K562 (cell line): ENCODE results near the gene P2RY11. TPM values are rescaled to one million over a fixed set of nuclear protein-coding genes. Genes with fewer than 3 reads are reported as not detected.

Experiments used
- FOXM1 ChIP-seq, 2 experiments: fragments of 450-650 bp in 1 of 2; sonication (generic) in 1 of 2; formaldehyde crosslinking in 1 of 2; IDR thresholded peaks; 2 replicates each; pipeline versions ENCODE4 v1.6.1 to v1.9.0; 2017 to 2022; ENCODE audit warnings: low read depth in 2 of 2, mild to moderate bottlenecking in 2 of 2, missing genetic modification reagents in 1 of 2, moderate library complexity in 1 of 2
- RAD51 ChIP-seq: fragments of 450-650 bp; IDR thresholded peaks from 2 replicates; pipeline ENCODE4 v1.7.1; 2016; ENCODE audit warnings: low read depth, mild to moderate bottlenecking, borderline replicate concordance
- RFX1 ChIP-seq: fragments of 450-650 bp; IDR thresholded peaks from 2 replicates; pipeline ENCODE4 v1.6.1; 2016; ENCODE audit warnings: mild to moderate bottlenecking, moderate library complexity
- RHOXF2B ChIP-seq: fragments of 250-450 bp; sonication (Bioruptor Pico); conservative IDR thresholded peaks from 2 replicates; pipeline ENCODE4 v1.5.1; 2021
- SAFB ChIP-seq: fragments of 200-400 bp; formaldehyde crosslinking; IDR thresholded peaks from 2 replicates; pipeline ENCODE4 v1.6.1; 2017; ENCODE audit warnings: low read depth, low read length, borderline replicate concordance
- ZNF57 ChIP-seq: fragments of 450-650 bp; formaldehyde crosslinking; IDR thresholded peaks from 2 replicates; pipeline ENCODE4 v1.4.0; 2020; ENCODE audit warnings: mild to moderate bottlenecking, moderate library complexity
- polyA plus RNA-seq, 8 experiments: library from polyadenylated mRNA; depleted of rRNA in 4 of 8; stranded (reverse) in 5 of 8; unstranded in 3 of 8; fragments of >200 nt; fragmentation: Nextera tagmentation in 2 of 8; fragmentation: Illumina TruSeq in 1 of 8; extraction: Ambion mirVana in 2 of 8; extraction: Trizol in 1 of 8; gene quantifications; 2 replicates each; pipeline versions ENCODE4 v1.2.1 to v1.2.3, GENCODE V29; 2011 to 2014; ENCODE audit warnings: inconsistent platforms in 1 of 8, missing spikeins in 1 of 8
- total RNA-seq, 7 experiments: library from RNA; depleted of rRNA in 6 of 7; stranded (reverse); fragments of >200 nt in 6 of 7; fragmentation: Illumina TruSeq in 2 of 7; extraction: Trizol in 2 of 7; gene quantifications; 2 replicates each; pipeline versions ENCODE4 v1.2.1 to v1.2.3, GENCODE V29; 2011 to 2021; ENCODE audit warnings: low replicate concordance in 1 of 7
- TF ChIP-seq, protein P1 (sequence below): sonication (generic); formaldehyde crosslinking; IDR thresholded peaks from 2 replicates; pipeline ENCODE4 v1.8.0; 2023; ENCODE audit warnings: mild to moderate bottlenecking, missing genetic modification reagents
- TF ChIP-seq, protein P2 (sequence below): fragments of 200-800 bp; sonication (Bioruptor generic); IDR thresholded peaks from 2 replicates; pipeline ENCODE4 v1.6.1; 2017; ENCODE audit warnings: missing genetic modification characterization, missing compliant biosample characterization
- TF ChIP-seq, protein P3 (sequence below): IDR thresholded peaks from 2 replicates; pipeline ENCODE4 v1.6.1; 2011; ENCODE audit not compliant: insufficient read length; ENCODE audit errors: extremely low read depth
- TF ChIP-seq, protein P4 (sequence below), 2 experiments: fragments of 450-650 bp; IDR thresholded peaks; 2 replicates each; pipeline ENCODE4 v1.6.1; 2016
- TF ChIP-seq, protein P5 (sequence below): fragments of 450-650 bp; conservative IDR thresholded peaks from 2 replicates; pipeline ENCODE4 v1.6.1; 2016; ENCODE audit warnings: missing genetic modification characterization, low read depth, mild to moderate bottlenecking, missing compliant biosample characterization, moderate library complexity
- TF ChIP-seq, protein P6 (sequence below): fragments of 250-450 bp; sonication (Bioruptor Pico); IDR thresholded peaks from 2 replicates; pipeline ENCODE4 v1.4.0; 2020; ENCODE audit warnings: mild to moderate bottlenecking, moderate library complexity
- TF ChIP-seq, protein P7 (sequence below): IDR thresholded peaks from 2 replicates; pipeline ENCODE4 v1.6.1; 2011; ENCODE audit warnings: borderline replicate concordance, low read depth, mild to moderate bottlenecking, moderate library complexity, low read length; ENCODE audit not compliant: insufficient read depth, poor library complexity, severe bottlenecking

P2RY11 gene
- total and polyA plus RNA-seq, 9 of the 15 experiments (the other 6 are each of a cell fraction or from before 2014, with no cell fraction given) = 0.03 to 10.1 (median 1.5) TPM

DNA sequence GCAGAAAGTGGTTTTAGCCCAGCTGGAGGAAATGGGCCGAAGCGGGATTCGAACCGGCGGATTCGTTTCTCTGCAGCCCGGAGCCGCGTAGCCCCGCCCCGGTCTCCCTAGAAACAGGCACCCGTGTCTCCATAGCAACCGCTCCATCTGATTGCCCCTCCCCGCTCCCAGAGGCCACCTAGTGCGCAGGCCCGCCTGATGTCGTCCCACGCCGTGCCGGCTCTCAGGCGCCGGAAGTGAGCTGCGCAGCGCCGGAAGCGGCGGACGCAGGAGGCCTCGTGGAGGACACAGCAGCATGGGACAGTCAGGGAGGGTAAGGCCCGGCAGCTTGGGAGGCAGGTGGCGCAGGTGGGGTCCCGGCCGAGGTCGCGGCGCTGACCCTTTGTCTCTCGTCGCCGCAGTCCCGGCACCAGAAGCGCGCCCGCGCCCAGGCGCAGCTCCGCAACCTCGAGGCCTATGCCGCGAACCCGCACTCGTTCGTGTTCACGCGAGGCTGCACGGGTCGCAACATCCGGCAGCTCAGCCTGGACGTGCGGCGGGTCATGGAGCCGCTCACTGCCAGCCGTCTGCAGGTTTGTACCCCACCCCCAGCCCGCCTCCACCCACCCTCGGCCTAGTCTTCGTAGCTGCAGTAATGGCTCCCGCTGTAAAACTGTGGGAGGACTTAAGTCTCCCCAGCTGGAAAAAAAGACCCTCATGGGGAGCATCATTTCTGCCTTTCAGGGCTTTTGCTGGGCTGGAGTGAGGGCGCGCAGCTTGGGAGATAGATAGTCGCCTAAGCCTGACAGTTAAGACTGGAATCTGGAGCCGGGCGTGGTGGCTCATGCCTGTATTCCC lies 5.2 kb upstream of the P2RY11 start, which contains the start of gene PPAN (continued):
- TF ChIP-seq, protein P1, sequence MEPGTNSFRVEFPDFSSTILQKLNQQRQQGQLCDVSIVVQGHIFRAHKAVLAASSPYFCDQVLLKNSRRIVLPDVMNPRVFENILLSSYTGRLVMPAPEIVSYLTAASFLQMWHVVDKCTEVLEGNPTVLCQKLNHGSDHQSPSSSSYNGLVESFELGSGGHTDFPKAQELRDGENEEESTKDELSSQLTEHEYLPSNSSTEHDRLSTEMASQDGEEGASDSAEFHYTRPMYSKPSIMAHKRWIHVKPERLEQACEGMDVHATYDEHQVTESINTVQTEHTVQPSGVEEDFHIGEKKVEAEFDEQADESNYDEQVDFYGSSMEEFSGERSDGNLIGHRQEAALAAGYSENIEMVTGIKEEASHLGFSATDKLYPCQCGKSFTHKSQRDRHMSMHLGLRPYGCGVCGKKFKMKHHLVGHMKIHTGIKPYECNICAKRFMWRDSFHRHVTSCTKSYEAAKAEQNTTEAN (CRISPR knock-in tag) = no peak
- TF ChIP-seq, protein P2, sequence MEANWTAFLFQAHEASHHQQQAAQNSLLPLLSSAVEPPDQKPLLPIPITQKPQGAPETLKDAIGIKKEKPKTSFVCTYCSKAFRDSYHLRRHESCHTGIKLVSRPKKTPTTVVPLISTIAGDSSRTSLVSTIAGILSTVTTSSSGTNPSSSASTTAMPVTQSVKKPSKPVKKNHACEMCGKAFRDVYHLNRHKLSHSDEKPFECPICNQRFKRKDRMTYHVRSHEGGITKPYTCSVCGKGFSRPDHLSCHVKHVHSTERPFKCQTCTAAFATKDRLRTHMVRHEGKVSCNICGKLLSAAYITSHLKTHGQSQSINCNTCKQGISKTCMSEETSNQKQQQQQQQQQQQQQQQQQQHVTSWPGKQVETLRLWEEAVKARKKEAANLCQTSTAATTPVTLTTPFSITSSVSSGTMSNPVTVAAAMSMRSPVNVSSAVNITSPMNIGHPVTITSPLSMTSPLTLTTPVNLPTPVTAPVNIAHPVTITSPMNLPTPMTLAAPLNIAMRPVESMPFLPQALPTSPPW (CRISPR knock-in tag) = peak; percentile 87
- TF ChIP-seq, protein P3, sequence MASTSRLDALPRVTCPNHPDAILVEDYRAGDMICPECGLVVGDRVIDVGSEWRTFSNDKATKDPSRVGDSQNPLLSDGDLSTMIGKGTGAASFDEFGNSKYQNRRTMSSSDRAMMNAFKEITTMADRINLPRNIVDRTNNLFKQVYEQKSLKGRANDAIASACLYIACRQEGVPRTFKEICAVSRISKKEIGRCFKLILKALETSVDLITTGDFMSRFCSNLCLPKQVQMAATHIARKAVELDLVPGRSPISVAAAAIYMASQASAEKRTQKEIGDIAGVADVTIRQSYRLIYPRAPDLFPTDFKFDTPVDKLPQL = no peak
- TF ChIP-seq, protein P4, sequence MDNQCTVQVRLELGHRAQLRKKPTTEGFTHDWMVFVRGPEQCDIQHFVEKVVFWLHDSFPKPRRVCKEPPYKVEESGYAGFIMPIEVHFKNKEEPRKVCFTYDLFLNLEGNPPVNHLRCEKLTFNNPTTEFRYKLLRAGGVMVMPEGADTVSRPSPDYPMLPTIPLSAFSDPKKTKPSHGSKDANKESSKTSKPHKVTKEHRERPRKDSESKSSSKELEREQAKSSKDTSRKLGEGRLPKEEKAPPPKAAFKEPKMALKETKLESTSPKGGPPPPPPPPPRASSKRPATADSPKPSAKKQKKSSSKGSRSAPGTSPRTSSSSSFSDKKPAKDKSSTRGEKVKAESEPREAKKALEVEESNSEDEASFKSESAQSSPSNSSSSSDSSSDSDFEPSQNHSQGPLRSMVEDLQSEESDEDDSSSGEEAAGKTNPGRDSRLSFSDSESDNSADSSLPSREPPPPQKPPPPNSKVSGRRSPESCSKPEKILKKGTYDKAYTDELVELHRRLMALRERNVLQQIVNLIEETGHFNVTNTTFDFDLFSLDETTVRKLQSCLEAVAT (IDR thresholded peaks at IDR 0.05) = no peak
- TF ChIP-seq RHOXF2B (no peak), ZNF57 (CRISPR knock-in tag) (no peak), FOXM1 (IDR thresholded peaks at IDR 0.05; ENCODE audit: low read depth) (no peak), FOXM1 (CRISPR knock-in tag; IDR thresholded peaks at IDR 0.05; ENCODE audit: low read depth) (0 out of 2 replicates have a peak, but pooled peaks have one; percentile 8), RAD51 (no peak), RFX1 (peak; percentile 100), SAFB (no peak)
- TF ChIP-seq, protein P5, sequence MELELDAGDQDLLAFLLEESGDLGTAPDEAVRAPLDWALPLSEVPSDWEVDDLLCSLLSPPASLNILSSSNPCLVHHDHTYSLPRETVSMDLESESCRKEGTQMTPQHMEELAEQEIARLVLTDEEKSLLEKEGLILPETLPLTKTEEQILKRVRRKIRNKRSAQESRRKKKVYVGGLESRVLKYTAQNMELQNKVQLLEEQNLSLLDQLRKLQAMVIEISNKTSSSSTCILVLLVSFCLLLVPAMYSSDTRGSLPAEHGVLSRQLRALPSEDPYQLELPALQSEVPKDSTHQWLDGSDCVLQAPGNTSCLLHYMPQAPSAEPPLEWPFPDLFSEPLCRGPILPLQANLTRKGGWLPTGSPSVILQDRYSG (tag) = no peak
- TF ChIP-seq, protein P6, sequence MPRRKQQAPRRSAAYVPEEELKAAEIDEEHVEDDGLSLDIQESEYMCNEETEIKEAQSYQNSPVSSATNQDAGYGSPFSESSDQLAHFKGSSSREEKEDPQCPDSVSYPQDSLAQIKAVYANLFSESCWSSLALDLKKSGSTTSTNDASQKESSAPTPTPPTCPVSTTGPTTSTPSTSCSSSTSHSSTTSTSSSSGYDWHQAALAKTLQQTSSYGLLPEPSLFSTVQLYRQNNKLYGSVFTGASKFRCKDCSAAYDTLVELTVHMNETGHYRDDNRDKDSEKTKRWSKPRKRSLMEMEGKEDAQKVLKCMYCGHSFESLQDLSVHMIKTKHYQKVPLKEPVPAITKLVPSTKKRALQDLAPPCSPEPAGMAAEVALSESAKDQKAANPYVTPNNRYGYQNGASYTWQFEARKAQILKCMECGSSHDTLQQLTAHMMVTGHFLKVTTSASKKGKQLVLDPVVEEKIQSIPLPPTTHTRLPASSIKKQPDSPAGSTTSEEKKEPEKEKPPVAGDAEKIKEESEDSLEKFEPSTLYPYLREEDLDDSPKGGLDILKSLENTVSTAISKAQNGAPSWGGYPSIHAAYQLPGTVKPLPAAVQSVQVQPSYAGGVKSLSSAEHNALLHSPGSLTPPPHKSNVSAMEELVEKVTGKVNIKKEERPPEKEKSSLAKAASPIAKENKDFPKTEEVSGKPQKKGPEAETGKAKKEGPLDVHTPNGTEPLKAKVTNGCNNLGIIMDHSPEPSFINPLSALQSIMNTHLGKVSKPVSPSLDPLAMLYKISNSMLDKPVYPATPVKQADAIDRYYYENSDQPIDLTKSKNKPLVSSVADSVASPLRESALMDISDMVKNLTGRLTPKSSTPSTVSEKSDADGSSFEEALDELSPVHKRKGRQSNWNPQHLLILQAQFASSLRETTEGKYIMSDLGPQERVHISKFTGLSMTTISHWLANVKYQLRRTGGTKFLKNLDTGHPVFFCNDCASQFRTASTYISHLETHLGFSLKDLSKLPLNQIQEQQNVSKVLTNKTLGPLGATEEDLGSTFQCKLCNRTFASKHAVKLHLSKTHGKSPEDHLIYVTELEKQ (CRISPR knock-in tag) = no peak
- TF ChIP-seq, protein P7, sequence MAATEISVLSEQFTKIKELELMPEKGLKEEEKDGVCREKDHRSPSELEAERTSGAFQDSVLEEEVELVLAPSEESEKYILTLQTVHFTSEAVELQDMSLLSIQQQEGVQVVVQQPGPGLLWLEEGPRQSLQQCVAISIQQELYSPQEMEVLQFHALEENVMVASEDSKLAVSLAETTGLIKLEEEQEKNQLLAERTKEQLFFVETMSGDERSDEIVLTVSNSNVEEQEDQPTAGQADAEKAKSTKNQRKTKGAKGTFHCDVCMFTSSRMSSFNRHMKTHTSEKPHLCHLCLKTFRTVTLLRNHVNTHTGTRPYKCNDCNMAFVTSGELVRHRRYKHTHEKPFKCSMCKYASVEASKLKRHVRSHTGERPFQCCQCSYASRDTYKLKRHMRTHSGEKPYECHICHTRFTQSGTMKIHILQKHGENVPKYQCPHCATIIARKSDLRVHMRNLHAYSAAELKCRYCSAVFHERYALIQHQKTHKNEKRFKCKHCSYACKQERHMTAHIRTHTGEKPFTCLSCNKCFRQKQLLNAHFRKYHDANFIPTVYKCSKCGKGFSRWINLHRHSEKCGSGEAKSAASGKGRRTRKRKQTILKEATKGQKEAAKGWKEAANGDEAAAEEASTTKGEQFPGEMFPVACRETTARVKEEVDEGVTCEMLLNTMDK = no peak
